Measurements from ENCODE around the gene TEX264. TPM values are rescaled to one million over a fixed set of nuclear protein-coding genes. Genes with fewer than 3 reads are reported as not detected.

Gene TEX264
- total and polyA plus RNA-seq, 2 experiments from 2014 or later, result 10.0 to 13.3 TPM

DNA sequence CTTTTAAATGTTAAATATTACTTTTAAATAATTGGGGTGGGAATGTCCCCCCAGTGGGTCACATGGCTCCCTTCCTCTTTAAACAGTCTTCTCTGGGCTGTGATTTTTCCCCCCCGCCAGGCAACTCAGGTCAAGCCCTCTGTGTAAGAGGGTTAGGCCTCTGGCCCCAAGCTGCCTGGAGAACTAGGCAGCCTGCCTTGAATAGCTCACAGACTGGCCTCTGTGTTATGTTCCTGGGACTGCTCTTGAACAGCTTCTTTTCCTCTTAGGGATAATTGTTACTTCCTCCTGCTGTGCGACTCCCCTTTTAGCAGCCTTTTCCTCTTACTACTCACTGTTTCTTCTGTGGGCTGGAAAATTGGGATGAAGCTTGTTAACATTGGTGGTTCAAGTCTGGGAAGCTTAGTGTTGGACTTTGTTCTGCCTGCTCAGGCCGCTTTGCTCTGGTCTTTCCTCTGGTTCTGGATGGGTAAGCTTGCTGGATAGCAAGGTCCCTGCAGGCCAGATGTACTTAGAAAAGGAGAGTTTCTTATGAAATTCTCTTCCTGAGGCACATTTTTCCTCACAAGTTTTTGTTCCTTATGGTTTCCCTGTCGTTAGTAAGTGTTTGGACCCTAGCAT is 2.2 kb downstream of the TEX264 start:
- Mint-ChIP-seq H3K4me3 (no peak overlapping the region), H3K36me3 (ENCODE audit: low read depth) (no peaks in the 10 kb centered on the region; the same call in 2 of the 3 replicates), H3K4me1 (peaks cover 35% of the 10 kb centered on the region), H3K27me3 (ENCODE audit: insufficient read depth, low read depth, poor library complexity) (peaks cover 21% of the 10 kb centered on the region), H3K27ac (no peak overlapping the region), H3K9me3 (no peaks in the 10 kb centered on the region; the same call in 2 of the 3 replicates)
- Histone ChIP-seq H2AFZ (no peak overlapping the region), H4K20me1 (replicated peaks; ENCODE audit: insufficient read depth) (no peaks in the 10 kb centered on the region), H3K4me3 (no peak overlapping the region), H3K4me1 (ENCODE audit: insufficient read depth) (peaks cover 15% of the 10 kb centered on the region), H3K9me2 (ENCODE audit: insufficient read depth) (no peaks in the 10 kb centered on the region), H3K27me3 (ENCODE audit: insufficient read depth) (no peaks in the 10 kb centered on the region), H3K36me3 (ENCODE audit: insufficient read depth) (no peaks in the 10 kb centered on the region), H3F3A (replicated peaks; ENCODE audit: low read depth) (peaks cover 13% of the 10 kb centered on the region; the same call in 1 of the 2 replicates), H3K27ac (ENCODE audit: low read depth) (no peak overlapping the region), H3K4me2 (no peak overlapping the region), H3K79me2 (replicated peaks; ENCODE audit: insufficient read depth) (no peaks in the 10 kb centered on the region)
- ATAC-seq, result no peak
- no peak for DNase-seq (ENCODE audit: low spot score)
- no peak for TF ChIP-seq NANOG (IDR thresholded peaks at IDR 0.05; ENCODE audit: borderline replicate concordance)
- no peak for TF ChIP-seq EZH2 (IDR thresholded peaks at IDR 0.05; ENCODE audit: low read depth, unreplicated experiment)
- TF ChIP-seq STAT1 (IDR thresholded peaks at IDR 0.05; ENCODE audit: unreplicated experiment), result no peak
- no peak for TF ChIP-seq EZH2phosphoT487 (IDR thresholded peaks at IDR 0.05; ENCODE audit: unreplicated experiment)
- TF ChIP-seq, protein P1, sequence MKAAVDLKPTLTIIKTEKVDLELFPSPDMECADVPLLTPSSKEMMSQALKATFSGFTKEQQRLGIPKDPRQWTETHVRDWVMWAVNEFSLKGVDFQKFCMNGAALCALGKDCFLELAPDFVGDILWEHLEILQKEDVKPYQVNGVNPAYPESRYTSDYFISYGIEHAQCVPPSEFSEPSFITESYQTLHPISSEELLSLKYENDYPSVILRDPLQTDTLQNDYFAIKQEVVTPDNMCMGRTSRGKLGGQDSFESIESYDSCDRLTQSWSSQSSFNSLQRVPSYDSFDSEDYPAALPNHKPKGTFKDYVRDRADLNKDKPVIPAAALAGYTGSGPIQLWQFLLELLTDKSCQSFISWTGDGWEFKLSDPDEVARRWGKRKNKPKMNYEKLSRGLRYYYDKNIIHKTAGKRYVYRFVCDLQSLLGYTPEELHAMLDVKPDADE (IDR thresholded peaks at IDR 0.05), result no peak
- TF ChIP-seq, protein P2, sequence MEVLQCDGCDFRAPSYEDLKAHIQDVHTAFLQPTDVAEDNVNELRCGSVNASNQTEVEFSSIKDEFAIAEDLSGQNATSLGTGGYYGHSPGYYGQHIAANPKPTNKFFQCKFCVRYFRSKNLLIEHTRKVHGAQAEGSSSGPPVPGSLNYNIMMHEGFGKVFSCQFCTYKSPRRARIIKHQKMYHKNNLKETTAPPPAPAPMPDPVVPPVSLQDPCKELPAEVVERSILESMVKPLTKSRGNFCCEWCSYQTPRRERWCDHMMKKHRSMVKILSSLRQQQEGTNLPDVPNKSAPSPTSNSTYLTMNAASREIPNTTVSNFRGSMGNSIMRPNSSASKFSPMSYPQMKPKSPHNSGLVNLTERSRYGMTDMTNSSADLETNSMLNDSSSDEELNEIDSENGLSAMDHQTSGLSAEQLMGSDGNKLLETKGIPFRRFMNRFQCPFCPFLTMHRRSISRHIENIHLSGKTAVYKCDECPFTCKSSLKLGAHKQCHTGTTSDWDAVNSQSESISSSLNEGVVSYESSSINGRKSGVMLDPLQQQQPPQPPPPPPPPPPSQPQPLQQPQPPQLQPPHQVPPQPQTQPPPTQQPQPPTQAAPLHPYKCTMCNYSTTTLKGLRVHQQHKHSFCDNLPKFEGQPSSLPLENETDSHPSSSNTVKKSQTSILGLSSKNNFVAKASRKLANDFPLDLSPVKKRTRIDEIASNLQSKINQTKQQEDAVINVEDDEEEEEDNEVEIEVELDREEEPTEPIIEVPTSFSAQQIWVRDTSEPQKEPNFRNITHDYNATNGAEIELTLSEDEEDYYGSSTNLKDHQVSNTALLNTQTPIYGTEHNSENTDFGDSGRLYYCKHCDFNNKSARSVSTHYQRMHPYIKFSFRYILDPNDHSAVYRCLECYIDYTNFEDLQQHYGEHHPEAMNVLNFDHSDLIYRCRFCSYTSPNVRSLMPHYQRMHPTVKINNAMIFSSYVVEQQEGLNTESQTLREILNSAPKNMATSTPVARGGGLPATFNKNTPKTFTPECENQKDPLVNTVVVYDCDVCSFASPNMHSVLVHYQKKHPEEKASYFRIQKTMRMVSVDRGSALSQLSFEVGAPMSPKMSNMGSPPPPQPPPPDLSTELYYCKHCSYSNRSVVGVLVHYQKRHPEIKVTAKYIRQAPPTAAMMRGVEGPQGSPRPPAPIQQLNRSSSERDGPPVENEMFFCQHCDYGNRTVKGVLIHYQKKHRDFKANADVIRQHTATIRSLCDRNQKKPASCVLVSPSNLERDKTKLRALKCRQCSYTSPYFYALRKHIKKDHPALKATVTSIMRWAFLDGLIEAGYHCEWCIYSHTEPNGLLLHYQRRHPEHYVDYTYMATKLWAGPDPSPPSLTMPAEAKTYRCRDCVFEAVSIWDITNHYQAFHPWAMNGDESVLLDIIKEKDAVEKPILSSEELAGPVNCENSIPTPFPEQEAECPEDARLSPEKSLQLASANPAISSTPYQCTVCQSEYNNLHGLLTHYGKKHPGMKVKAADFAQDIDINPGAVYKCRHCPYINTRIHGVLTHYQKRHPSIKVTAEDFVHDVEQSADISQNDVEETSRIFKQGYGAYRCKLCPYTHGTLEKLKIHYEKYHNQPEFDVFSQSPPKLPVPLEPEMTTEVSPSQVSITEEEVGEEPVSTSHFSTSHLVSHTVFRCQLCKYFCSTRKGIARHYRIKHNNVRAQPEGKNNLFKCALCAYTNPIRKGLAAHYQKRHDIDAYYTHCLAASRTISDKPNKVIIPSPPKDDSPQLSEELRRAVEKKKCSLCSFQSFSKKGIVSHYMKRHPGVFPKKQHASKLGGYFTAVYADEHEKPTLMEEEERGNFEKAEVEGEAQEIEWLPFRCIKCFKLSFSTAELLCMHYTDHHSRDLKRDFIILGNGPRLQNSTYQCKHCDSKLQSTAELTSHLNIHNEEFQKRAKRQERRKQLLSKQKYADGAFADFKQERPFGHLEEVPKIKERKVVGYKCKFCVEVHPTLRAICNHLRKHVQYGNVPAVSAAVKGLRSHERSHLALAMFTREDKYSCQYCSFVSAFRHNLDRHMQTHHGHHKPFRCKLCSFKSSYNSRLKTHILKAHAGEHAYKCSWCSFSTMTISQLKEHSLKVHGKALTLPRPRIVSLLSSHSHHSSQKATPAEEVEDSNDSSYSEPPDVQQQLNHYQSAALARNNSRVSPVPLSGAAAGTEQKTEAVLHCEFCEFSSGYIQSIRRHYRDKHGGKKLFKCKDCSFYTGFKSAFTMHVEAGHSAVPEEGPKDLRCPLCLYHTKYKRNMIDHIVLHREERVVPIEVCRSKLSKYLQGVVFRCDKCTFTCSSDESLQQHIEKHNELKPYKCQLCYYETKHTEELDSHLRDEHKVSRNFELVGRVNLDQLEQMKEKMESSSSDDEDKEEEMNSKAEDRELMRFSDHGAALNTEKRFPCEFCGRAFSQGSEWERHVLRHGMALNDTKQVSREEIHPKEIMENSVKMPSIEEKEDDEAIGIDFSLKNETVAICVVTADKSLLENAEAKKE (CRISPR knock-in tag; IDR thresholded peaks at IDR 0.05), result no peak
- no peak for TF ChIP-seq CREB1 (CRISPR knock-in tag; IDR thresholded peaks at IDR 0.05; ENCODE audit: low read depth)

Data from GM23338 (cell line).